ENCODE results near the gene UBFD1.

DNA sequence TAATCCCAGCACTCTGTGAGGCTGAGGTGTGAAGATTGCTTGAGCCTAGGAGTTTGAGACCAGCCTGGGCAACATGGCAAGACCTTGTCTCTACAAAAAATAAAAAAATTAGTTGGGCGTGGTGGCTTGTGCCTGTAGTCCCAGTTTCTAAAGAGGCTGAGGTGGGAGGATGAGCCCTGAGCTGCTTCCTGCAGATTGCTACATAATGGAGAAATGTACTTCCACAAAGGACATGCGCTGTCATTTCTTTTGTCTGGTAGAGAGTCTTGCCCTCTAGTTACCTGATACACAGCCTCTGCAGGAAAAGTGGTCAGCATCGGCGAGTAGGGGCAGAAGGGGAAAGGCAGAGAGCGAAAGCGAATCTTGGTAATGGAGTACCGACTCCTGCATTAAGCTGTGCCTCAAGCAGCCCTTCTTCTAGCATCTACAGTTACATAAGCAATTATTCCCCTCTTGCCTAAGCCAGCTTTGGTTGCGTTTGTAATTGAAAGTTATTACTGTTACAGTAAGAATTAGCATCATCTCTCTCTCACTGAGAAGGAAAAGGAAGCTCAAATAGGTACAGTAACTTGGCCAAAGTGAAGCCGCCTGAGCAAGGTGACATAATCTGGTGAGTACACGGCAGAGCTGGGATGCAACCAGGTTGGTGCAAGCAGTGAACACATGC lies 28.8 kb upstream of the UBFD1 start:
- TF ChIP-seq EZH2 (IDR thresholded peaks at IDR 0.05; ENCODE audit: borderline replicate concordance) = no peak
- TF ChIP-seq, protein P1, sequence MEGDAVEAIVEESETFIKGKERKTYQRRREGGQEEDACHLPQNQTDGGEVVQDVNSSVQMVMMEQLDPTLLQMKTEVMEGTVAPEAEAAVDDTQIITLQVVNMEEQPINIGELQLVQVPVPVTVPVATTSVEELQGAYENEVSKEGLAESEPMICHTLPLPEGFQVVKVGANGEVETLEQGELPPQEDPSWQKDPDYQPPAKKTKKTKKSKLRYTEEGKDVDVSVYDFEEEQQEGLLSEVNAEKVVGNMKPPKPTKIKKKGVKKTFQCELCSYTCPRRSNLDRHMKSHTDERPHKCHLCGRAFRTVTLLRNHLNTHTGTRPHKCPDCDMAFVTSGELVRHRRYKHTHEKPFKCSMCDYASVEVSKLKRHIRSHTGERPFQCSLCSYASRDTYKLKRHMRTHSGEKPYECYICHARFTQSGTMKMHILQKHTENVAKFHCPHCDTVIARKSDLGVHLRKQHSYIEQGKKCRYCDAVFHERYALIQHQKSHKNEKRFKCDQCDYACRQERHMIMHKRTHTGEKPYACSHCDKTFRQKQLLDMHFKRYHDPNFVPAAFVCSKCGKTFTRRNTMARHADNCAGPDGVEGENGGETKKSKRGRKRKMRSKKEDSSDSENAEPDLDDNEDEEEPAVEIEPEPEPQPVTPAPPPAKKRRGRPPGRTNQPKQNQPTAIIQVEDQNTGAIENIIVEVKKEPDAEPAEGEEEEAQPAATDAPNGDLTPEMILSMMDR (IDR thresholded peaks at IDR 0.05; ENCODE audit: poor library complexity) = no peak

Data from hepatocyte (in vitro differentiated cells).